DOHH2 (cell line): Measurements from ENCODE around the gene DUS3L.

Source experiments
- H3F3A ChIP-seq: fragments of 200-600 bp; sonication (generic), shearing (Covaris generic); 2 replicates; pipeline ENCODE4 v1.6.0; 2016; ENCODE audit warnings: antibody characterized with exemption, mild to moderate bottlenecking; ENCODE audit not compliant: control insufficient read depth, insufficient read depth
- H3K27ac ChIP-seq: fragments of 200-600 bp; sonication (generic); 2 replicates; pipeline ENCODE4 v1.5.1; 2014; ENCODE audit warnings: low read depth, mild to moderate bottlenecking, low read length, moderate library complexity
- H3K27me3 ChIP-seq: fragments of 200-600 bp; sonication (generic); 2 replicates; pipeline ENCODE4 v1.6.1; 2014; ENCODE audit warnings: mild to moderate bottlenecking, low read length, mixed read lengths; ENCODE audit not compliant: control insufficient read depth
- H3K36me3 ChIP-seq: fragments of 200-600 bp; sonication (generic); 2 replicates; pipeline ENCODE4 v1.6.1; 2014; ENCODE audit warnings: mild to moderate bottlenecking, low read length, moderate library complexity, mixed read lengths; ENCODE audit not compliant: control insufficient read depth
- H3K4me1 ChIP-seq: fragments of 200-600 bp; sonication (generic); 2 replicates; pipeline ENCODE4 v1.6.1; 2014; ENCODE audit warnings: mild to moderate bottlenecking, low read length, mixed read lengths; ENCODE audit not compliant: control insufficient read depth
- H3K4me2 ChIP-seq: fragments of 200-600 bp; sonication (generic); 2 replicates; pipeline ENCODE4 v1.6.0; 2014; ENCODE audit warnings: mild to moderate bottlenecking, low read length, moderate library complexity
- H3K4me3 ChIP-seq: fragments of 200-600 bp; sonication (generic); 2 replicates; pipeline ENCODE4 v1.5.1; 2014; ENCODE audit warnings: mild to moderate bottlenecking, low read length, mixed read lengths
- H3K79me2 ChIP-seq: fragments of 200-600 bp; sonication (generic); 2 replicates; pipeline ENCODE4 v1.6.1; 2014; ENCODE audit warnings: mild to moderate bottlenecking, low read length, mixed read lengths; ENCODE audit not compliant: control insufficient read depth
- H3K9me2 ChIP-seq: fragments of 200-600 bp; sonication (generic); replicated peaks from 2 replicates; pipeline ENCODE4 v1.6.1; 2014; ENCODE audit warnings: mild to moderate bottlenecking, low read length, mixed read lengths; ENCODE audit not compliant: control insufficient read depth
- H3K9me3 ChIP-seq: fragments of 200-600 bp; sonication (generic); 2 replicates; pipeline ENCODE4 v1.6.1; 2014; ENCODE audit warnings: antibody characterized with exemption, low read length, mixed read lengths; ENCODE audit not compliant: control insufficient read depth, insufficient read depth
- H4K20me1 ChIP-seq: fragments of 200-600 bp; sonication (generic); 2 replicates; pipeline ENCODE4 v1.6.0; 2014; ENCODE audit warnings: low read depth, mild to moderate bottlenecking, antibody characterized with exemption, low read length, moderate library complexity; ENCODE audit not compliant: control insufficient read depth, insufficient read depth
- CTCF ChIP-seq: fragments of 200-600 bp; sonication (generic); IDR thresholded peaks from one replicate; pipeline ENCODE4 v1.5.1; 2014; ENCODE audit warnings: antibody characterized with exemption, mild to moderate bottlenecking, low read depth, low read length; ENCODE audit not compliant: poor library complexity, severe bottlenecking
- EZH2phosphoT487 ChIP-seq: fragments of 200-600 bp; sonication (generic); IDR thresholded peaks from 2 replicates; pipeline ENCODE4 v1.6.1; 2017; ENCODE audit warnings: borderline replicate concordance, mild to moderate bottlenecking, antibody characterized with exemption, low read length, moderate library complexity, mixed read lengths

Gene DUS3L

GRCh38 chr19:5793188-5793587 lies 2.2 kb upstream of the DUS3L start:
- Histone ChIP-seq H3K4me2 (no peak overlapping the region), H3K79me2 (peaks cover 20% of the 10 kb centered on the region), H3K27me3 (no peaks in the 10 kb centered on the region), H3K9me2 (no peaks in the 10 kb centered on the region), H3K4me1 (peaks cover 11% of the 10 kb centered on the region), H3K9me3 (no peaks in the 10 kb centered on the region), H4K20me1 (0 out of 2 replicates have a peak, but pooled peaks cover 4% of the 10 kb centered on the region), H3K27ac (no peak overlapping the region), H3F3A (no peaks in the 10 kb centered on the region), H3K4me3 (no peak overlapping the region), H3K36me3 (peaks cover 25% of the 10 kb centered on the region)
- TF ChIP-seq CTCF (no peak), EZH2phosphoT487 (no peak)

GRCh38 chr19:5792224-5792623 lies 1.3 kb upstream of the DUS3L start:
- TF ChIP-seq CTCF (no peak), EZH2phosphoT487 (no peak)
- Histone ChIP-seq H3K4me2 (no peak overlapping the region), H3K27ac (no peak overlapping the region), H3K4me3 (no peak overlapping the region), H3K9me3 (no peaks in the 10 kb centered on the region), H3F3A (no peaks in the 10 kb centered on the region), H3K4me1 (peaks cover 11% of the 10 kb centered on the region), H3K27me3 (no peaks in the 10 kb centered on the region), H3K9me2 (no peaks in the 10 kb centered on the region), H3K36me3 (peaks cover 35% of the 10 kb centered on the region), H4K20me1 (0 out of 2 replicates have a peak, but pooled peaks cover 4% of the 10 kb centered on the region), H3K79me2 (peaks cover 20% of the 10 kb centered on the region)

GRCh38 chr19:5789886-5790558 lies 941 bp downstream of the DUS3L start:
- Histone ChIP-seq H3K9me3 (no peaks in the 10 kb centered on the region), H3K4me2 (peak overlapping the region; percentile 96), H3K27ac (no peak overlapping the region), H3K27me3 (no peaks in the 10 kb centered on the region), H3K79me2 (peaks cover 20% of the 10 kb centered on the region), H3K4me1 (peaks cover 11% of the 10 kb centered on the region), H3K9me2 (no peaks in the 10 kb centered on the region), H3K4me3 (peak overlapping the region; percentile 100), H4K20me1 (0 out of 2 replicates have a peak, but pooled peaks cover 4% of the 10 kb centered on the region), H3K36me3 (peaks cover 57% of the 10 kb centered on the region), H3F3A (no peaks in the 10 kb centered on the region)
- TF ChIP-seq EZH2phosphoT487: no peak
- TF ChIP-seq CTCF: no peak
